Measurements from ENCODE around the gene EZR. TPM values are rescaled to one million over a fixed set of nuclear protein-coding genes. Genes with fewer than 3 reads are reported as not detected.
A peak's percentile ranks its signal among the peaks of the same experiment; 100 is the strongest.

Gene EZR
- total RNA-seq, 4 donors from 2014 or later: 201 to 515 (median 470) TPM

DNA sequence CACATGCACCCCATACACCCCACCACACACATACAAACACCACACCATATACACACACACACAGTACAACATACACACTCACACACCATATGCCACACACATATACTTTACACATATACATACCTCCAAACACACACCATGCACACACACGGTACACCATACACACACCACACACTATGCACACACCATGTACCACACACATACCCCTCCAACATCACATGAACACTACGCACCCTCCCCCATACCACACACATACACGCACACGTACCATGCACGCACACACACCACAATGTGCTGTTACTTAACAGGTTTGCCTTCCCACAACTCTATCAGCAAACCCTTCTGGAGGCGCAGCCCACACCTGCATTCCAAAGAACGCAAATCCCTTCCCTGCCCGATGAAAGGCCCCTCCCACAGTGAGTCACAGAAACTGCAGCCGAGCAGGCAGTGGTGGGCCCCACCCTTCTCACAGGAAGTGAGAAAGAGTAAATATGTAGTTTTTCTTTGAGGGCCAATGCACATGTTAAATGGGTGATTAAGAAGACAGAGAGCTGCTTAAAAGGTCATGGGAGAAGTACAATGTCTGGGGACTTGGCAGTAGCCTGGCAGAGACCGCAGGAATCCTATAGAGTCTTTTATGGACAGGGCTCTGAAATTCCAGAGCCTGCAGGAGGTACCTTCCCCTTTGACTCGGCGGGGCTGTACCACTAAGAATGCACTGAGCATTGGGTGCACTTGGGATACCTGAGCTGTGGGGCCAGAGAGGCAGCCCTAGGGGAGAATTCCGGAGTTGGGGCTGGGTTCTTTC is 34.1 kb upstream of the EZR start:
- peak; percentile 89 to 96 (median 89) for DNase-seq
- H3K9me3 ChIP-seq: no peaks in the 10 kb centered on the region
- peaks cover 0 to 34% (median 13%) of the 10 kb centered on the region in 4 donors for H3K4me1 ChIP-seq
- no peaks in the 10 kb centered on the region for H3K36me3 ChIP-seq
- no peaks in the 10 kb centered on the region for H3K27me3 ChIP-seq
- peak; percentile 56 to 92 for TF ChIP-seq POLR2A (IDR thresholded peaks at IDR 0.05)
- no peak for TF ChIP-seq CTCF (IDR thresholded peaks at IDR 0.05)
- peak overlapping the region; percentile 17 to 43 (median 22) for H3K4me3 ChIP-seq
- peak overlapping the region; percentile 77 to 96 (median 83) for H3K27ac ChIP-seq

- H3K4me3 ChIP-seq: peak overlapping the region in 2 of 4 donors; percentile 8 to 43
- no peaks in the 10 kb centered on the region for H3K9me3 ChIP-seq
- peaks cover 0 to 34% (median 13%) of the 10 kb centered on the region in 4 donors for H3K4me1 ChIP-seq
- H3K27ac ChIP-seq: peak overlapping the region; percentile 77 to 96 (median 83)
- TF ChIP-seq POLR2A (IDR thresholded peaks at IDR 0.05): no peak
- no peak for TF ChIP-seq CTCF (IDR thresholded peaks at IDR 0.05)
- DNase-seq: no peak
- no peaks in the 10 kb centered on the region for H3K27me3 ChIP-seq
- H3K36me3 ChIP-seq: no peaks in the 10 kb centered on the region
Observed at GRCh38 chr6:158852312-158853071, 33.3 kb upstream of the EZR start.

DNA sequence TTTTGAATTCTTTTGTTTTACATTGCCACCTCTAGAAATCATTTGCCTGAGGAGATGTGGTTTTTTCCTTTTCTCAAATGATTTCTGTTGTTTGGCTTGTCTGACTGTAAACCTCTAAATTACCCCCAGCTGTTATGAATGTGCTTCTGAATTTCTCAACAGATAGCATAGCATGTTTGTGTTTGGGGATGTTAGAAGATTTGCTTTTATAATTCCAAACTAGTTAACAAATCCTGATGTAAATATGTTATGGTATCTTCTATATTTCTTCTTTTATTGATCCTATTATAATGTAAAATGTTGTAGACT is 31.6 kb upstream of the EZR start:
- H3K27ac ChIP-seq: peak overlapping the region in 3 of 4 donors; percentile 67 to 92 (median 92)

DNA sequence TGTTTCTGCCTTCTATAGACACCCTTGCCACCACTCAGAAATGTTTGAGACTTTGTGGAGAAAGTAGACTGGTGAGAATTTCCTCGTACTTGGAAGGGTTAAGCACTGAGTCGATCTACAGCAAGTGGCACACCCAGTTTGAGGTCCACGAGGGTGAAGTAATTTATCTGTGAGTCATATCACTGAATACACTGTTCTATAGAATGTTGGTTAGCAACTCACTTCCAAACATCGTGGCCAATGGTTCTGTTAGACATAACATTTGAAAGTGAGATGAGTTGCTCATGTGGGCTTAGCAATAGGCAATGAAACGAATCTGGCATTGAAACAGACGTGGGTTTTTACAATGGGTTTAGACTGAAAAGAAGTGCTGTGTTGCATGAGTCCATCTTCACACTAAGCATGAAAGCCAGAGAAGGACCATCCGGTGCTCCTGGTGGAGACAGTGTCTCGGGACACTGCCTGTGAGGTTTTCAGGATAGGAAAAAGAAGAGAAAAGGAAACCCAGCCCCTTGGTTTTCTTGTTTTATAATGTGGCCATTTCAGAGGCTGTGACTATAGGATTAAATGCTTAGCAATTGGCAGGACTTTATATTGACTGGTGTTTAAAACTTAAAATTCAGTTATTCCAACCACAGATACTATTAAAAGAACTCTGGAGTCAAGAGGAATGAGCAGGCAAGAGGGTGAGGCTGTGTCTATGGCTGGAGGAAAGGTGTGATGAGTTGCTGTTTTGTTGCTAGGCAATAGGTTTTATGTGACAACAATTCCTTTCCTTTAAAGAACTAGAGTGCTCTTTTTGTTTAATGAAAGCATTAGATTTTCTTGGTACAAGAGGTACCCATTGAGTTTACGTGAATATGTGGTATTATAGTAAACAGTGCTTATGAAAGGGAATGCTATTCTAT is 31.0 kb upstream of the EZR start:
- H3K4me3 ChIP-seq: peak overlapping the region in 2 of 4 donors; percentile 19 to 23
- peaks cover 0 to 34% (median 13%) of the 10 kb centered on the region in 4 donors for H3K4me1 ChIP-seq

More for the DNA sequence above, 31.6 kb upstream of the EZR start:
- Histone ChIP-seq H3K4me1 (peaks cover 0 to 34% (median 13%) of the 10 kb centered on the region in 4 donors), H3K27me3 (no peaks in the 10 kb centered on the region), H3K9me3 (no peaks in the 10 kb centered on the region), H3K4me3 (no peak overlapping the region), H3K36me3 (no peaks in the 10 kb centered on the region)
- no peak for DNase-seq
- TF ChIP-seq POLR2A (IDR thresholded peaks at IDR 0.05) (no peak), CTCF (IDR thresholded peaks at IDR 0.05) (no peak)

More for the DNA sequence above, 31.0 kb upstream of the EZR start:
- TF ChIP-seq CTCF (IDR thresholded peaks at IDR 0.05) (peak in 3 of 6 experiments; percentile 31 to 44 (median 36)), POLR2A (IDR thresholded peaks at IDR 0.05) (peak in 1 of 2 donors; percentile 65)
- H3K27ac ChIP-seq: peak overlapping the region; percentile 28 to 92 (median 80)
- H3K27me3 ChIP-seq: no peaks in the 10 kb centered on the region
- H3K9me3 ChIP-seq: no peaks in the 10 kb centered on the region
- peak in 1 of 3 donors; percentile 80 for DNase-seq
- H3K36me3 ChIP-seq: no peaks in the 10 kb centered on the region

All from Peyer's patch (tissue), 4 donors.